Measurements from ENCODE around the gene RDH13.

GRCh38 chr19:55067869-55068268, 4.9 kb upstream of the RDH13 start:
- no peak for TF ChIP-seq POLR2A (IDR thresholded peaks at IDR 0.05)
- no peak for TF ChIP-seq CTCF (IDR thresholded peaks at IDR 0.05)
- TF ChIP-seq POLR2AphosphoS5 (IDR thresholded peaks at IDR 0.05), result no peak
- TF ChIP-seq EP300 (IDR thresholded peaks at IDR 0.05; ENCODE audit: low read depth), result no peak
